HG03095 (cell line): ENCODE measurements around the gene KDELR3.

Experiments
- ATAC-seq: cut with Tn5 transposase; IDR thresholded peaks from one replicate; pipeline ENCODE4 v1.9.1; 2021; ENCODE audit warnings: moderate library complexity; ENCODE audit not compliant: unreplicated experiment

KDELR3 gene

DNA sequence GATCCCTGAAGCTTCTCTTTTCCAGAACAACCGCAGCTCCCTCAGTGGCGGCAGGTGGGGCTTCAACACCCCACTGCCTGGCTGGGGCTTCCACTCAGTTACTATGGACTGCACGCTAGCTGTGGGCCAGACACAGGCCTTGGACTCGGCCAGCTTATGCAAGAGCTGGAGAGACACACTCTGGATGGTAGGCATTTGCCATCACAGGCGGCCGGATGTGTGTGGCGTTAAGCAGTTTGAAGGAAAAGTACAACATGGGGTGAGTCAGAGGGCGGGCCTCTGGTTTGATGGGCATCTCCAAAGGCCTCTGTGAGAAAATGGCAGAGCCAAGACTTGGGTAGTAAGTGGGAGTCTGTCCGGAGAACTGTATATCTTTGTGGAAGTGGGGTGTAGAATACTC lies 30.5 kb upstream of the KDELR3 start:
- no peak for ATAC-seq

DNA sequence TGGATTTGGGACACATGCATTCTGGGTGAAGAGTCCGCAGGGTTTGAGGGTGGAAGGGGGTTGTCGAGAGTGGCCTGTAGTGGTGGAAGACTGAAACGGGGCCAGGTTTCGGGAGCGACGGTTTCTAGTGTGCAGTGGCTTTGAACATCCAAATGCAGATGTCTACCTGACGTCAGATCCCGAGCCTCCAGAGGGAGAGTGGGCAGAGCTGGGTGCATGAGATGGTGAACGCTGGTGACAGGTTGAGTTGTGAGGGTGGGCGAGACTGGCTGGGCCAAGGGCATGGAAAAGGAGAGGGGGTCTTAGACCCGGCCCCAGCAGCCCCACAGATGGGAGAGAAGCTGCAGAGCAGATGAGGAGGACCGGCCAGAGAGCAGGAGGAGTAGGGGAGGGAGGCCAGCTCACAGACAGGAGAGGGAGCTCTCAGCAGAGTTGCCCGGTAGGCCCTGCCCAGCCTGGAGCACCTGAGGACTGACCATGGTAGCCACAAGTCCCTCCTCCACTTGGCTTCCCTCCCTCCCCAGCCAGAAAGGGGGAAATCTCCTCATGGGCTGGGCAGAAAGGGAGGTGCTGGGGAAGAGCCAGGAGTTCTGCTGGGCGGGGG lies 27.0 kb upstream of the KDELR3 start:
- ATAC-seq, result no peak

DNA sequence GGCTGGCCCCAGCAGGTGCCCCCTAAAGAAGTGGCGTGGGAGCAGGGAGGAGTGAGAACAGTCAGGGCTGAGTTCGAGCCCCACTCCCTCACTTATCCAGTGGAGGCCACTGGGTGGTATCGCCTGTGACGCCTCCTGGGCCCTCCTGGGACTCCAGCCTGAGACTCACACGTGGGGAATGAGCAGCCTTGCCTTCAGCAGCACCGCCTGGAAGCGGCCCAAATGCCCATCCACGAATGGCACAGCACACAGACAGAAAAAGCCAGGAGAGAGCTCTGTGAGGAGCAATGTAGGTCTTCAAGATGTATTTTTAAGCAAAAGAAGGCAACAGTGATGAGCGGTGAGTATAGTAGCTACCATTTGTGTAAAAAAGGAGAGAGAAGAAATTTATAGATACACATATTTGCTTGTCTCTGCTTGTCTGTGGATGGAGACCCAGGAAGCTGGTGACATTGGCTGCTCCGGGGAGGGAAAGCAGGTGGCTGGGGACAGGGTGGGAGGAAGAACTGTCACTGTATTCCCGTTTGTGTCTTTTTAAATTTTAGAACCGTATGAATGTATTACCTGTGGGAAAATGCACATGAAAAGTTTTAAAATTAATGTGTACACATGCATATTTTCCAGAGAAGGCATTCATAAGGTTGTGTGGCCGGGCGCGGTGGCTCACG lies 26.1 kb upstream of the KDELR3 start:
- ATAC-seq, result no peak

GRCh38 chr22:38442967-38443627 lies 24.8 kb upstream of the KDELR3 start:
- ATAC-seq, result no peak

GRCh38 chr22:38443628-38444521 lies 24.0 kb upstream of the KDELR3 start:
- ATAC-seq, result no peak

DNA sequence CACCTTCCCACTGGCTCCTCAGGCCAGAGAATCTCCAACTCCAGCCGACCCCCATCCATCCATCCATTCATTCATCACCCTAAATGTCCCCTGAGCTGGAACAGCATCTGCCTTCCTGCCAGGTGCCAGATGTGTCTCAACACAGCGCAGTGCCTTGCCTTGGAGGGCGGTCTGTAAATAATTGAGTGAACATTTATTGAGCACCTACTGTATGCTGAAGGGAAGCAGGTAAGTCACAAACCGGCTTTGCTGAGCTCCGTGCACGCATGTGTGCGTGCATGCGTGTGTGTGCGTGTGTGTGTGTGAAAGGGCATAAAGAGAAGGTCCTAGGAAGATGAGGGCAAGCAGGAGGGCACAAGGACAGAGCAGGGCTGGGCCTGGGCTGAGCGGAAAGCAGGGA lies 23.1 kb upstream of the KDELR3 start:
- no peak for ATAC-seq

- no peak for ATAC-seq
Observed at GRCh38 chr22:38446018-38446601, 21.8 kb upstream of the KDELR3 start.

DNA sequence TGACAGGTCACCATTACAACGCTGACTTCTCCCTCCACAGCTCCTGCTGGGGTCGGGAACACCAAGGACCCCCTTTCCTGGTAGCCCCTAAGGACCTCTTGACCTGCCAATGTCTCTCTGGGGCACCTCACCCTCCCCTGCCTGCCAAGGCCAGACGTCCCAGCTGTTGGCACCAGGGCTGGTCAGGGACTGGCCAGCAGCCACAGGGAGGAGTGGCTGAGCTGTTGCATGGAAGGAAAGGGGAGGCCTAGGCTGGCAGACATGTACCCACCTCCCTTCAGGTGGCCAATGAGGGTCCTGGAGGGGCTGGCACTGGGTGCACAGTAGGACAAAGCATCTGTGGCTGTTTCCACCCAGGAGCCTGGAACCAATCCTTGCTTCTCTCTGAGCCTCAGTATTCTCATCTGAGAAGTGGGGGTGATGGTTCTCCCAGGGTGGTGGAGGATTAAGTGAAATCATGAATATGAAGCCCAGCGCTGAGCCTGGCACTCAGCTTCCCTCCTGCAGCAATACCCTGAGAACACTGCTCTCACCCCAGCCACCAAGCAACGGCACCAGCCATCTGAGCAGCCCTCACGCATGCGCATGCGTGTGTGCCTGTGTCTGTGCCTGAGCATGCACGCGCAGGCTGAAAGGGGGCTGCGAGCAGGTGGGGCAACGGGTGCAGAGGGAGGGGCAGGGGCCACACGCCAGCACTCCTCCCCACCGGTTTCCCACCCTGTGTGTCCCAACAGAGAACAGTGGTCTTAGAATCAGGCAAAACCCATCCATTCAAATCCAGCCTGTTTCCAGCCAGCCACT lies 18.8 kb upstream of the KDELR3 start:
- ATAC-seq, result no peak

DNA sequence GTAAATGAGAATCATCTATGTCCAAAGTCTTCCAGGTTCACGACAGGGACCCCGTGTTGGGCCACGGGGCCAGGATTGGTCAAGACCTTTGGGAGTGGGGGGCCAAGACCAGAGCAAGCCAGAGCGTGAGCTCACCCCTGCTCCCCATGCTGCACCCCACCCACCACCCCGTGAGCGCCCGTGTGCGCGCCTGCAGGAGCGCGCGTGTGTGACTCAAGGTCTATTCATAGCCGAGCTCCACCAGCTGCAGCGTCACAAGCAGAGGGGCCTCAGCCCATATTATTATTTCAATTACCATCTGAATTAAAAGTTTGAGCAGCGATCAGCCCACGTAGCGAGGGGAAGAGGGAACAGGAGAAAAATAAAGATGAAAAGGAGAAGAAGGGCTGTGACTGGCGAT lies 18.1 kb upstream of the KDELR3 start:
- ATAC-seq, result no peak

- ATAC-seq, result no peak
Observed at GRCh38 chr22:38450234-38450797, 17.6 kb upstream of the KDELR3 start.

GRCh38 chr22:38451404-38451803 lies 16.5 kb upstream of the KDELR3 start:
- no peak for ATAC-seq

DNA sequence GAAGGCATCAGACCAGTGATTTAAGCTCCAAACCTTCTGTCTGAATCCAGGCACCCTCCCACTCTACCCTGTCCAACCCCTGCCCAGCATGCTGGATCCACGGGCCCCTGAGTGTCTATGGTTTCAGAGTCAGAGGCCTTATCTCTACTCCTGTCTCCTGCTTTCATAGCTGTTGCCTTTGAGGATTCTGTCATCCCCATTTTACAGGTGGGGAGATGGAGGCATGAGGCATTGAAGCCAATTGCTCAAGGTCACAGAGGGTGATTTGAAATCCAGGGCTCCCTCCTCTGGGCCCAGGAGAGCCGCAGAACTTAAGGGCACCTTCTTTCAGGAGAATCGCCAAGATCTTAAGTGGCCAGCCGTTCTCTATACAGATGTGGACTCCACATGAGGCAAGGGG lies 16.0 kb upstream of the KDELR3 start:
- ATAC-seq, result no peak

DNA sequence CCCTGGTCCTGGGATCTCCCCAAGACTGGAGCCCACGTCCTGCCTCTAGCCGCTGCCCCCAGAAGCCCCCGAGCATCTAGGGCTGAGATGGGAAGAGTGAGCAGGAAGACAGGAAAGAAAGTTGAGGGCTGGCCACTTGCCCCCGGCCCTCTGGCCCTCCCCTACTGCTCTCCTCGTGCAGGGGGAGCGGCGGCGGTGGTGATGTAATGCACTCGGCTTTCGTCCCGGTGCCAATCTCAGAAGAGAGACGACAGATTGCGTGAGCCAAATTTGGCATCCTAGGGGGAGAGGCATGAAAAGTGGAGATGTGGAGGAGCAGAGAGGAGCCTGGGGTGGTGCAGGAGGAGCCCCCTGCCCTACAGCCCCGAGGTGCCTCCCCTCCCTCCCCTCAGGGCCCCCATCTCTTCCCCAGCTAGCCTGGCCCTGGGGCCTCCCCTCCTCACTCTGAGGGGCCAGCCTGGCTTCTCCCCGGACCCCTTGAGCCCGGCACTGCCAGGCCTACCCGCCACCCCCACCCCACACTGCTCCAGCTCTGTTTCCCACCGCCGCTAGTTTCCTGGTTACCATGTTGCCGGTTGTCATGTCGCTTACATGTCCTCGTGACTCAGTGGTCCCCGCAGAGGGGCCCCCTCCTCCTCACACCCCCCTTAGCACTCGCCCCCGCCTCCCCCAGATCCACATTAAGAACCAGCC lies 15.4 kb upstream of the KDELR3 start:
- no peak for ATAC-seq

DNA sequence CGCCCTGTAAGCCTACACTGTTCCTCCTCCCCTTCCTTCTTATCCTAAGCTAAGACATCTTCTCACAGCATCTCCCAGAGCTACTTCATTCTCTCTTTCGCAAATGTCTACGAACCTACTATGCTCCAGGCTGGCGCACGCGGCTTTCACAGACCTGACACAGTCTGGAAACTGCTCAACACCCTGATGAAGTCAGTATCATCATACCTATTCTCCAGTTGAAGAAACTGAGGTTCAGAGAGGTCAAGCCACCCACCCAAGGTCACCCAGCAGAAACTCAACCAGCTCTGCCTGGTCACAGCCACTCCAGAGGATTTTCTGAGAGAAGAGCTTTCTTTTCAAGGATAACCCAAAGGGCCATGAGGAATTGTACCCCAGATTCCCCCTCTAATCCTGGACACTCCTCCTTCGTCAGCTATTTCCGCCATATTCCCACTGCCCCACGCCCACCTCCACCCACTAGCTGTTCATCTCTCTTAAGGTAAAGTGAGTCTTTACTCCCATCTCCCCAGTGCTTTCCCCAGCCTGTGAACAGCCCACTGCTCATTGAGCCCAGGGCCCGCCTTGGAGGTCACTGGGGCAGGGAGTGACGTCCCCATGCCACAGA lies 14.7 kb upstream of the KDELR3 start:
- ATAC-seq, result no peak

DNA sequence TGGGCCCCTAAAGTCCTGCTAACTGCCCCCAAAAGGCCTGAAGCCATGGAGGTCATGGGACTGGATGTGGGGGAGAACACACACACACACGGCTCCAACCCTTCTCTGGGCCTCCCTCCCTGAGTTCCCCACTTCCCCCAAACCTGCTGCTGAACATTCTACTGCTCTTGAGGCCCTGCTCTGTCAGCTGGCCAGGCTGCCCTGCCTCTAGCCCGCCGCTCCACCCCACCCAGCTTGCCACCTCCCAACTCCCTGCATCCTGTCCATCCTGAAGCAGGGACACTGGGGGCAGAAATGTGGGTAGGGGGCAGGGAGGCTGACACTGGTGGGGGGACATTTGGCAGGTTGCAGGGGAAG lies 13.9 kb upstream of the KDELR3 start:
- ATAC-seq, result no peak

GRCh38 chr22:38454353-38455075 lies 13.4 kb upstream of the KDELR3 start:
- ATAC-seq, result no peak

- no peak for ATAC-seq
Observed at GRCh38 chr22:38455076-38455529, 12.8 kb upstream of the KDELR3 start, which contains the start of gene KCNJ4. Gene KCNJ4, minus strand, starts transcription at chr22:38455199. Its CDS starts 27,067 bp downstream, at chr22:38428132.
